Measurements from ENCODE around the gene FANCB. TPM values are rescaled to one million over a fixed set of nuclear protein-coding genes. Genes with fewer than 3 reads are reported as not detected.

Gene FANCB
- total and polyA plus RNA-seq, 12 donors, result 0.13 to 1.6 (median 0.48) TPM

- DNase-seq (no peak), ATAC-seq (no peak)
- no peak for TF ChIP-seq CTCF (IDR thresholded peaks at IDR 0.05)
- Histone ChIP-seq H3K27ac (no peak overlapping the region), H3K36me3 (no peaks in the 10 kb centered on the region), H3K4me3 (no peak overlapping the region), H3K27me3 (no peaks in the 10 kb centered on the region), H3K4me1 (no peaks in the 10 kb centered on the region), H3K9me3 (no peaks in the 10 kb centered on the region)
- intact Hi-C loops (cut with DNase I), result no loop called here
- 84 to 93% methylated on average over 3 of the region's 3 CpGs for WGBS, 2 donors
These were observed 74.0 kb downstream of the FANCB start for GRCh38 chrX:14798805-14799397.

Other genes with a start within 250 kb of the FANCB start
- gene MOSPD2, start 352 bp upstream of the FANCB start, total RNA-seq, result 1 to 10 TPM; 4.5 to 8.2 (median 5.3) TPM
- gene MOSPD2, start 352 bp upstream of the FANCB start, polyA plus RNA-seq, result 1 to 10 TPM; 2.2 to 2.7 TPM

All from heart right ventricle (tissue), 16 donors.